ENCODE results near the gene GIT1.

GIT1 gene

DNA sequence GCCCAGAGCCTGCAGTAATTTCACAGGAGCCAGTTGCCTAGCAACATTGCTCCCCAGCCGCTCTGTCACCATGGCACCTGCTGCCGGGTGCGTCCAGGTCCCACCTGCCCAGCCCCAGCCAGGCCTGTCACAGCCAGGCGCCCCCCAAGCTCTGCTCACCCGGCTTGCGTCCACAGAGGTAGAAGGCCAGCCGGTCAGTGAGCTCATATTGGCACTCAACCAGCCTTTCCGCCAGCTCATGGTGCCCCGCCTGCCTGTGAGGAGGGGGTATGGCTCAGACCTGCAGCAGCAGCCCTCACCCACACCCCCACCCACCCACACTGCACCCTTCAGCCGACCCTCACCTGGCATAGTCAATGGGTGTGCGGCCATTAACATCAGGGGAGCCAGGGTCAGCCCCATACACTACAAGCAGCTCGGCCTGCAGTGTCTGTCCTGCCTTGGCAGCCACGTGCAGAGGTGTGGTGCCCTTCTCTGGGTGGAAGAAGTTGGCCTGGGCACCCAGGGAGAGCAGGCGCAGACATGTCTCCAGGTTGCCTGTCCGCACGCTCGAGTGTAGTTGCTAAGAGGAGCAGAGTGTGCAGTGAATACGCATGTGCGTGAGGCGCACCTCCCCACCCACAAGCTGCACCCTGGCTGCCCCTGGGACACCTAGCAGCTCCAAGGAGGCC, 7.7 kb downstream of the GIT1 start:
- DNase-seq (ENCODE audit: low spot score): no peak
- peak; percentile 61 for FAIRE-seq

GRCh38 chr17:29579866-29580771, 9.3 kb downstream of the GIT1 start:
- FAIRE-seq (peak; percentile 94), DNase-seq (ENCODE audit: low spot score) (peak; percentile 90)

GRCh38 chr17:29578626-29579485, 10.6 kb downstream of the GIT1 start:
- DNase-seq (ENCODE audit: low spot score) (no peak), FAIRE-seq (no peak)

GRCh38 chr17:29577385-29578211, 11.8 kb downstream of the GIT1 start:
- no peak for DNase-seq (ENCODE audit: low spot score)
- peak; percentile 30 for FAIRE-seq

DNA sequence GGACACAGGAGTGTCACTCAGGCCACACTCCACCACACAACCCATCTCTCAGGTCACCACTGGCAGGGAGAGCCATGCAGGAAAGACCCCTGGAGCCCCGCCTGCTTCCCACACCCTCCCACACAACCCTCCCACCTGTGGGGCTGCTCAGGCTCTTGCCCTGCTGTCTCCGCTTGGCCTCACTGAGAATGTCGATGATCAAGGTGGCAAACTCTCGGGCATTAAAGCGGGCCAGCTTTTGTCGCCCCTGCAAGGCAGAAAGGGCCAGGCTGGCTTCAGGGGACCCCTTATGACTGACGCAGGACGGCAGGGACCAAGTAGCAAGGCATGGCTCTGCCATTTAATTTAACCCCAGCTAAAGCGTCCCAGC, 12.5 kb downstream of the GIT1 start:
- DNase-seq (ENCODE audit: low spot score): no peak
- no peak for FAIRE-seq

DNA sequence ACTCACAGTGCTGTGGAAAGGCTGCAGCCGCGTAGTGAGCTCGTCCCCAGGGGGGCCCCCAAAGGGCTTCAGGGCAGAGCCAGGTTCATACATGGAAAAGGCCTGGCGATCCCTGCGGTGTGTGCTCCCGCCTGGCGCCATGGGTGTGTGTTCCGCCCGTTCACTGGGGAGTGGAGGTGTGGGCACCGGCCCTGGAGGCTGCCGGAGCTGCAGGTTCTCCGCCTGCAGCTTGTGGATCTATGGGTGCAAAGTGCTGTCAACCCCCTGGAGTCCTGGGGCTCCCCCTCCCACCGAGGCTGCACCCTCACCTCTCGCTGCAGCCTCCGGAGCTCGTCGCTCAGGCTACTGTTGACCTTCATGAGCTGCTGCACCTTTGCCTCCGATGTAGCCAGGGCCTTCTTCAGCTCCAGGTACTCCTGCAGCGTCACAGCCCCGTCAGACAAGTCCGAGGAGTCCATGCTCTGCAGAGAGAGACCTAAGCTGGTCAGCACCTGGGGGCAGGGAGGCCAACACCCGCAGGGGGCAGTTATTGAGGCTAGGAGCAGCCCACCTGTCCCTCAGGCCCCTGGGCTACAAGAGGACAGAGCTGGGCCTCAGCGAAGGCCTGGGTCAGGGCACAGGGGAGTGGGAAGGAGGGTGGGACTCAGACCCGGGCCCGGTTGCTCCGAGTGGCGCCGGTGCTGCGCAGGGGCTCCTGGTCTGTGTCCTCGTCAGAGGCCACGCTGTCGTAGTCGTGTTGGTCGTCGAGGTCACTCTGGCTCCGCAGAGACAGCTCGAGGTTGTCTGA, 13.0 kb downstream of the GIT1 start:
- FAIRE-seq: no peak

DNA sequence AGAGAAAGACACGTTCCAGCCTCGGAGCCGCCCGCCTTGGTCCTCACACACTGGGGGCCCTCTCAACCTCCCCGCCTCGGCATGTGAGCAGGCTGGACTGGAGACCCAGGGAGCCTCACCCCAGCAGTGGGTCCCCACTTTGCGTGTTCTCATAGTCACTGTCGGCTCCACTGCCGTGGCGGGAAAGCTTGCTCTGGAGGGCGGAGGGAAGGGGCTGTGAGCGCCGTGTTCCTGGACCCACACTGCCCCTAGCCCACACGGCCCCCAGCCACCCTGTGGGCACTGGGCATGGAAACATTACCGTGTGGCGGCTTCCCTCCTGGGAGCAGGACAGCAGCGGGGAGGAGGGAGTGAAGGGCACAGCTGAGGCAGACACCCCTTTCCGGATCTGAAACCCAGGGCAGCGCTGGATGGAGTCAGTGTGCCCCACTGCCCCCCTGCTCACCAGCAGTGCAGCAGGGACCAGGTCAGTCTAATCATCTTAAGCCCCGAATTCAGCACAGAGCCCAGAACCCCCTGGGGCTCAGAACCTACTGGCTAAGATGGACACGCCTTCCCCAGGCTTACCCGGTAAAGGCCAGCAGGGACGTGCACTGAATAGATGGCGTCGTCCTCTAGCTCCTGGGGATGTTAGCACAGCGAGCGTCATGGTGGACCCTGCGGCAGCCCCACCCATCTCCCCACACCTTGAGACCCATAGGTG, 13.8 kb downstream of the GIT1 start:
- FAIRE-seq (peak; percentile 48), DNase-seq (ENCODE audit: low spot score) (no peak)

More for the DNA sequence above, 13.0 kb downstream of the GIT1 start:
- no peak for DNase-seq (ENCODE audit: low spot score)

- DNase-seq (ENCODE audit: low spot score) (no peak), FAIRE-seq (no peak)
These were observed 14.5 kb downstream of the GIT1 start for GRCh38 chr17:29574732-29575510.

- DNase-seq (ENCODE audit: low spot score) (no peak), FAIRE-seq (no peak)
These were observed 15.3 kb downstream of the GIT1 start for GRCh38 chr17:29573871-29574731.

DNA sequence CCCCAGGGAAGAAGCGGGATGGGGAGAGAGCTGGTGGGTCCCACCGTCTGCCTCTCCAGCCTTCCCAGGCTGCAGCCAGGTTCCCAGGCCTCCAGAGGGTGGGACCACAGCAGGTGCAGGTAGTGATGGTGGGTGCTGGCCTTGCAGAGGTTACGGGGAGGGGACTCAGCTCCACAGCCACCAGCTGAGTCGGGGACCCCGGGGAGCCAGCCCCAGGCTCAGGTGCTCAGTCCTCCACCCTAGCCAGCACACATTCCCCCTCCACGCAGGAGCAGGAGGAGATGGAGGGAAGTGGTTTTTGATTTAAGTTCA, 15.9 kb downstream of the GIT1 start:
- DNase-seq (ENCODE audit: low spot score) (no peak), FAIRE-seq (no peak)

GRCh38 chr17:29572691-29573557, 16.5 kb downstream of the GIT1 start:
- FAIRE-seq: no peak
- no peak for DNase-seq (ENCODE audit: low spot score)

GRCh38 chr17:29571883-29572681, 17.4 kb downstream of the GIT1 start:
- FAIRE-seq (no peak), DNase-seq (ENCODE audit: low spot score) (no peak)

DNA sequence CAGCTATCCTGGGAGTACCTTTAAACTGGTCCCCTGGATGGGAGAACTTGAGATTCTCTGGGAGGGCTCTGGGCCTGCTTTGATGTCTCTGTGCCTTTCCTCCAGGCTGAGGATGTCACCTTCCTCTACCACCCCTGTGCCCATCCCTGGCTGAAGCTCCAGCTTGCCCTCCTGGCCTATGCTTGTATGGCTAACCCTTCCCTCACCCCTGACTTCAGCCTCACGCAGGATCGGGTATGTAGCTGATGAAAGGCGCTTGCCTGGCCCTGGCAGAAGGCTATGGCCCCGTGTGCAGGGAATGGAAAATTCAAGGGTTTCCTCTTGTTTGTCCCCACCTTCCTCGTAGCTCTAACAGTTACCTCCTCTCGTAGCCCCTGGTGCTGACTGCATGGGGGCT, 18.0 kb downstream of the GIT1 start:
- FAIRE-seq (no peak), DNase-seq (ENCODE audit: low spot score) (no peak)

DNA sequence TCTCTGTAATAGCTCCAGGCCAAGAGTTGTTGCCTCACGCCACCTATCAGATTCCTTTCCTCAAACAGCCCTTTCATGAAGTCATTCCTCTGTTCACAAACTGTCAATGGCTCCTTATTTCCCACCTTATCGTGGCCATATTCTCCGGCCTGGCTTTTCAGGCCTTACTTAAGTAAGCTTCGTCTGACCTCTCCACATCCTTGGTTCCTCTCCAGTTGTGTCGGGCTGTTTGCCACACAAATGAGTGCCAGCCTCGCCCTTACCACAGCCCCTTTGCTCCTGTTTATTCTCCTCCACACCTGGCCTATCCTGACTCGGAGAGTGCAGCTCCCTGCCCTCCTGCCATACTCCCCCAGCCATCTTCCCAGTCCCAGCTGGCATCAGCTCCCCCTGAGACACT, 18.9 kb downstream of the GIT1 start:
- DNase-seq (ENCODE audit: low spot score) (no peak), FAIRE-seq (no peak)

- DNase-seq (ENCODE audit: low spot score) (no peak), FAIRE-seq (no peak)
These were observed 20.1 kb downstream of the GIT1 start for GRCh38 chr17:29569245-29569950.

Measured in urothelium cell line (cell line).